Parathyroid adenoma (tissue), 2 donors: ENCODE data around the gene PARVB.

Experiments
- H2AFZ ChIP-seq: fragments of 300-600 bp; sonication (generic); one replicate; pipeline ENCODE4 v1.7.0; 2017; ENCODE audit warnings: antibody characterized with exemption, mild to moderate bottlenecking
- H3K27ac ChIP-seq: fragments of 300-600 bp; sonication (generic); one replicate; pipeline ENCODE4 v1.7.0; 2017
- H3K27me3 ChIP-seq: fragments of 300-600 bp; sonication (generic); one replicate; pipeline ENCODE4 v1.7.0; 2017; ENCODE audit warnings: low read length; ENCODE audit not compliant: control insufficient read depth, insufficient read depth
- H3K36me3 ChIP-seq: fragments of 300-600 bp; sonication (generic); one replicate; pipeline ENCODE4 v1.7.0; 2017; ENCODE audit warnings: low read length; ENCODE audit not compliant: control insufficient read depth, insufficient read depth
- H3K4me1 ChIP-seq: fragments of 300-600 bp; sonication (generic); one replicate; pipeline ENCODE4 v1.7.0; 2017; ENCODE audit warnings: control low read depth
- H3K4me2 ChIP-seq: fragments of 300-600 bp; sonication (generic); one replicate; pipeline ENCODE4 v1.7.0; 2017; ENCODE audit warnings: low read length
- H3K4me3 ChIP-seq: fragments of 300-600 bp; sonication (generic); one replicate; pipeline ENCODE4 v1.7.0; 2017; ENCODE audit warnings: low read depth, low read length
- H3K79me2 ChIP-seq: fragments of 300-600 bp; sonication (generic); one replicate; pipeline ENCODE4 v1.7.0; 2017; ENCODE audit warnings: control low read depth
- H3K9ac ChIP-seq: fragments of 300-600 bp; sonication (generic); one replicate; pipeline ENCODE4 v1.7.0; 2017; ENCODE audit warnings: mild to moderate bottlenecking
- H3K9me3 ChIP-seq: fragments of 300-600 bp; sonication (generic); one replicate; pipeline ENCODE4 v1.7.0; 2017; ENCODE audit warnings: low read length; ENCODE audit not compliant: control insufficient read depth
- TF ChIP-seq, protein P1 (sequence below): fragments of 300-600 bp; sonication (generic); IDR thresholded peaks from one replicate; pipeline ENCODE4 v1.7.0; 2017; ENCODE audit warnings: antibody characterized with exemption, mild to moderate bottlenecking
- donor health status: primary hyperparathyroidism.

Gene PARVB

DNA sequence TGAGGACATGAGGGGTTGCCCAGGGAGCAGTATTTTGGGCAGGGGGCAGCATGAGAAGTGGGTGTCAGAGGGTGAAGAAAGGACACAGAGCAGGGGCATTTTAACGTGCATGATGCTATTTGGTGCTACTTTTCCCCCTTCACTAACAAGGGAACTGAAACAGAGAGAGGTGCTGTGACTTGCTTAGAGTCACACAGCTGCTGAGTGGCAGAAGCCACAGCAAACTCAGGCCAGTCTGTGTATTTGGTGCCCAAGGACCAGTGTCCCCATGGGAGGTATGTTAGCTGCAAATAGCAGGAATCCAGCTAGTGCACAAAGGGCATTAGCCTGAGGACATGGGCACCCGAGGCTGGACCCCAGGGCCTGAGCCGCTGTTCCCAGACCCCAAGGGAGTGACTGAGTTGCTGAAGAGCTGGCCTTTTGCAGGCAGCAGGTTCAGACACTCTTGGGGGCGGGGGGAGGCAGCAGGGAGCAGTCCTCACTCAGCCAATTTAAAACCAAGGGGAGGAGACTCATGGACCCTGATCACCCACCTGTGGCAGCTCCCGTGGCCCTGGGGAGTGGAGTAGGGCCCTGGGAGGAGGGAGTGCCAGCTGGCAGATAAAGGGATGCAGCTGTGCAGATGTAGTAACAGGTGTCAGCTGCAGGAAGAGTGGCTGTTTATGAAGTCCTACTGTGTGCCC is 171.2 kb downstream of the PARVB start:
- no peak overlapping the region for H3K4me3 ChIP-seq
- no peak overlapping the region for H3K4me2 ChIP-seq
- TF ChIP-seq, protein P1, sequence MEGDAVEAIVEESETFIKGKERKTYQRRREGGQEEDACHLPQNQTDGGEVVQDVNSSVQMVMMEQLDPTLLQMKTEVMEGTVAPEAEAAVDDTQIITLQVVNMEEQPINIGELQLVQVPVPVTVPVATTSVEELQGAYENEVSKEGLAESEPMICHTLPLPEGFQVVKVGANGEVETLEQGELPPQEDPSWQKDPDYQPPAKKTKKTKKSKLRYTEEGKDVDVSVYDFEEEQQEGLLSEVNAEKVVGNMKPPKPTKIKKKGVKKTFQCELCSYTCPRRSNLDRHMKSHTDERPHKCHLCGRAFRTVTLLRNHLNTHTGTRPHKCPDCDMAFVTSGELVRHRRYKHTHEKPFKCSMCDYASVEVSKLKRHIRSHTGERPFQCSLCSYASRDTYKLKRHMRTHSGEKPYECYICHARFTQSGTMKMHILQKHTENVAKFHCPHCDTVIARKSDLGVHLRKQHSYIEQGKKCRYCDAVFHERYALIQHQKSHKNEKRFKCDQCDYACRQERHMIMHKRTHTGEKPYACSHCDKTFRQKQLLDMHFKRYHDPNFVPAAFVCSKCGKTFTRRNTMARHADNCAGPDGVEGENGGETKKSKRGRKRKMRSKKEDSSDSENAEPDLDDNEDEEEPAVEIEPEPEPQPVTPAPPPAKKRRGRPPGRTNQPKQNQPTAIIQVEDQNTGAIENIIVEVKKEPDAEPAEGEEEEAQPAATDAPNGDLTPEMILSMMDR = no peak
- no peak overlapping the region for H3K9ac ChIP-seq
- no peak overlapping the region for H2AFZ ChIP-seq
- no peaks in the 10 kb centered on the region for H3K36me3 ChIP-seq
- H3K27ac ChIP-seq = no peak overlapping the region
- H3K9me3 ChIP-seq = no peaks in the 10 kb centered on the region
- H3K79me2 ChIP-seq = no peaks in the 10 kb centered on the region
- H3K4me1 ChIP-seq = no peaks in the 10 kb centered on the region
- no peaks in the 10 kb centered on the region for H3K27me3 ChIP-seq

DNA sequence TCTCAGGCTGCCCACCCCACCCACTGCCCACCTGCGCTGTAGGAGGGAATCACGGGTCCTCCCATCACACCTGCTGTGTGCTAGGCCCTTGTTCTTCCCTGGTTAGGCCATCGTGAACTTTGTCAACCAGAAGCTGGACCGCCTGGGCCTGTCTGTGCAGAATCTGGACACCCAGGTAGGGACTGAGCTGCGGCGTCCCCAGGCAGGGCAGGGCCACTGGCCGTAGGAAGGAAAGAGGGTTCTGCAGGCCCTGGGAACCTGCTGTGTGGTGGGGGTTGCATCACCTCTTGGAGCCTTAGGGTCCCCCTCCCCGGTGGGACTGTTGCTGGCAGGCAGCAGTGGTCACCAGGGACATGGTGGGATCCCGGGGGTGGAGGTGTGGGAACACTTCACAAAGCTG is 172.1 kb downstream of the PARVB start:
- no peak overlapping the region for H3K4me2 ChIP-seq
- TF ChIP-seq, protein P1 = no peak
- no peak overlapping the region for H3K9ac ChIP-seq
- H3K4me1 ChIP-seq = no peaks in the 10 kb centered on the region
- H3K27me3 ChIP-seq = no peaks in the 10 kb centered on the region
- H3K79me2 ChIP-seq = no peaks in the 10 kb centered on the region
- no peaks in the 10 kb centered on the region for H3K9me3 ChIP-seq
- H2AFZ ChIP-seq = no peak overlapping the region
- H3K36me3 ChIP-seq = no peaks in the 10 kb centered on the region
- no peak overlapping the region for H3K4me3 ChIP-seq
- H3K27ac ChIP-seq = no peak overlapping the region

DNA sequence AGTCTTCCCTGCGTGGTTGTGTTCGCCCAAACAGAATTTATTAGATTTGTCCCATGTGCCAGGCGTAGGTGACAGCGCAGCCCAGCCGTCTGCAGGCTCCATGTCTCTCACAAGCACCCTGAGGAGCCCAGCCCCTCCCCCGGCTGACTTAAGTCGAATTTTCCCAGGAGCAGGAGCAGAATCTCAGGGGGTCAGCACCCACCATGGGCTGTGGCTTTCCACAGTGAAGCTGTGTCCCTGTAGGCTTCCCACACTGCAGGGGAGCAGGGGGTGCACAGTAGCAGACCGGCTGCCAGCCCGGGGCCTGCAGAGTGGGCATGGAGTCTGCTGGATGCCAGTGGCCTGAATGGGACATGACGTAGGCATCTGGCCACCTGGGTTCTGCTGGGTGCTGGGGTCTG is 172.6 kb downstream of the PARVB start:
- H3K9ac ChIP-seq = no peak overlapping the region
- no peak overlapping the region for H3K4me2 ChIP-seq
- no peak overlapping the region for H2AFZ ChIP-seq
- H3K27me3 ChIP-seq = no peaks in the 10 kb centered on the region
- H3K9me3 ChIP-seq = no peaks in the 10 kb centered on the region
- H3K4me1 ChIP-seq = no peaks in the 10 kb centered on the region
- H3K79me2 ChIP-seq = no peaks in the 10 kb centered on the region
- H3K27ac ChIP-seq = no peak overlapping the region
- TF ChIP-seq, protein P1 = no peak
- no peaks in the 10 kb centered on the region for H3K36me3 ChIP-seq
- no peak overlapping the region for H3K4me3 ChIP-seq

DNA sequence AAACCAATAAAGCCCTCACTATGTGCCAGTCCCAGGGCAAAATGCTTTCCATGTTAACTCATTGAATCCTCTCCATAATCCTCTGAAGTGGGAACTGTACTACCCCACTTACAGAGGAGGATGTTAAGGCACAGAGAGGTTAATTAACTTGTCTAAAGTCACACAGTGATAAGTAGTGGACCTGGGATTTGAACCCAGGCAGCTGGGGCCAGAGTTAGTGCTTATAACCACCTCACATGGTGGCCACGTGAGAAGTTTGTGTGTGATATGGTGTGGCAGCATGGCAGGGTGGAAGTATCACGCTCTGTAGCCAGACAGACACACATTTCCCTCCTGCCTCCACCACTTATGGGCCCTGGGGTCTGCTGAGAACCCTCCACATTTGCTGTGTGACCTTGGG is 173.2 kb downstream of the PARVB start:
- H3K4me1 ChIP-seq = no peaks in the 10 kb centered on the region
- H3K36me3 ChIP-seq = no peaks in the 10 kb centered on the region
- H2AFZ ChIP-seq = no peak overlapping the region
- H3K4me2 ChIP-seq = no peak overlapping the region
- H3K27me3 ChIP-seq = no peaks in the 10 kb centered on the region
- TF ChIP-seq, protein P1 = no peak
- H3K27ac ChIP-seq = no peak overlapping the region
- H3K9ac ChIP-seq = no peak overlapping the region
- H3K9me3 ChIP-seq = no peaks in the 10 kb centered on the region
- no peaks in the 10 kb centered on the region for H3K79me2 ChIP-seq
- H3K4me3 ChIP-seq = no peak overlapping the region

DNA sequence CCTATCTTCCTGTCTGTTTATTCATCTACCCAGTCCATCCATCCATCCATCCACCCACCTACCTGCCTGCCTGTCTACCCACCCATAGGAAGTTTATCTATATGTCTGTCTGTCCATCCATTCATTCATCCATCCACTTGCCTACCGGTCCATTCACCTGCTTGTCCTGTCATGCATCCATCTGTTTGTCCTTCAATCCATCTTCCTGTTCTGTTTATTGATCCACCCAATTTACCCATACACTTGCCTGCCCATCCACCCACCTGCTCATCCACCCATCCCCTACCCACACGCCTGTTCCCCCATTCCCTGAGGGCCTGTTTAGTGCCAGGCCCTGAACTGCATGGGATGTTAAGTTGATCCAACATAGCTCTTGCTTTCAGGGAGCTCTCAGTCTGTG is 175.1 kb downstream of the PARVB start:
- TF ChIP-seq, protein P1 = no peak
- H3K27me3 ChIP-seq = no peaks in the 10 kb centered on the region
- H3K4me3 ChIP-seq = no peak overlapping the region
- H3K79me2 ChIP-seq = no peaks in the 10 kb centered on the region
- no peak overlapping the region for H3K9ac ChIP-seq
- H3K4me2 ChIP-seq = no peak overlapping the region
- no peak overlapping the region for H3K27ac ChIP-seq
- H3K36me3 ChIP-seq = no peaks in the 10 kb centered on the region
- no peaks in the 10 kb centered on the region for H3K9me3 ChIP-seq
- no peaks in the 10 kb centered on the region for H3K4me1 ChIP-seq
- H2AFZ ChIP-seq = no peak overlapping the region
